GM10248 (cell line): ENCODE results near the gene CASP10.
"Not testable (repeated sequence)": the region's sequence is repeated elsewhere in the genome, so short reads cannot be mapped to it uniquely, and the experiment has no call there.

Experiments
- CTCF ChIA-PET: fragments of 300-600 bp; sonication (Branson Sonifier 250); formaldehyde crosslinking; extraction: SDS; loops from one replicate; lab custom pipeline; 2021; ENCODE audit warnings: antibody characterized with exemption; lab: Yijun Ruan, JAX
- POLR2A ChIA-PET: fragments of 350-650 bp; sonication (Branson Sonifier 250); formaldehyde crosslinking; extraction: SDS; loops from one replicate; lab custom pipeline; 2020; ENCODE audit warnings: antibody characterized with exemption; lab: Yijun Ruan, JAX
- DNase-seq: peaks from one replicate; pipeline ENCODE4 v3.0.0; 2012; ENCODE audit errors: extremely low spot score
- CTCF ChIP-seq: IDR thresholded peaks from 2 replicates; pipeline ENCODE4 v1.5.1; 2012; ENCODE audit warnings: mild to moderate bottlenecking, low read depth; ENCODE audit errors: extremely low read depth, missing control alignments, control extremely low read depth

CASP10 gene

GRCh38 chr2:201156640-201157039, 26.3 kb upstream of the CASP10 start:
- ChIA-PET CTCF (interaction anchor here (1.7 to 5.1 kb wide), 4 partner anchors 10 to 251 kb away, joined by 7 to 54 read pairs (median 15); no protein-coding TSS in a partner anchor), POLR2A (no interaction called here)
- no peak for TF ChIP-seq CTCF
- DNase-seq: no peak

GRCh38 chr2:201157694-201158093, 25.2 kb upstream of the CASP10 start:
- CTCF ChIA-PET: interaction anchor here (0.7 to 5.1 kb wide), 36 partner anchors 10 to 342 kb away, joined by 3 to 54 read pairs (median 4); partner anchors contain the start of genes CASP10, NDUFB3 and ORC2
- TF ChIP-seq CTCF: no peak
- no peak for DNase-seq
- POLR2A ChIA-PET: interaction anchor here (0.9 to 1.4 kb wide), 5 partner anchors 24 to 43 kb away, joined by 3 to 5 read pairs (median 3); partner anchors contain the start of gene CFLAR

- POLR2A ChIA-PET: interaction anchor here (0.9 to 1.4 kb wide), 5 partner anchors 25 to 44 kb away, joined by 3 to 5 read pairs (median 3); partner anchors contain the start of gene CFLAR
- DNase-seq: peak; percentile 63
- TF ChIP-seq CTCF: peak; percentile 54
- CTCF ChIA-PET: interaction anchor here (0.7 to 5.1 kb wide), 38 partner anchors 9 to 342 kb away, joined by 3 to 54 read pairs (median 4); partner anchors contain the start of genes CASP10, NDUFB3 and ORC2
These were observed 24.6 kb upstream of the CASP10 start for GRCh38 chr2:201158111-201158929.

GRCh38 chr2:201164166-201164565, 18.8 kb upstream of the CASP10 start:
- CTCF ChIA-PET: interaction anchor here (1.4 kb wide), 1 partner anchor 13 kb away, joined by 4 read pairs; no protein-coding TSS in a partner anchor
- POLR2A ChIA-PET: no interaction called here
- no peak for DNase-seq
- TF ChIP-seq CTCF: no peak

- TF ChIP-seq CTCF: no peak
- POLR2A ChIA-PET: interaction anchor here (0.6 kb wide), 1 partner anchor 314 kb away, joined by 5 read pairs; no protein-coding TSS in a partner anchor
- no peak for DNase-seq
- CTCF ChIA-PET: interaction anchor here (1.1 to 1.7 kb wide), 4 partner anchors 9 to 205 kb away, joined by 3 to 8 read pairs (median 6); no protein-coding TSS in a partner anchor
These were observed 15.4 kb upstream of the CASP10 start for GRCh38 chr2:201167546-201167945.

GRCh38 chr2:201168496-201168895, 14.4 kb upstream of the CASP10 start:
- POLR2A ChIA-PET, DNase-seq: not testable (repeated sequence)
- CTCF ChIA-PET: interaction anchor here (0.9 to 1.3 kb wide), 2 partner anchors 9 to 10 kb away, joined by 6 to 7 read pairs; no protein-coding TSS in a partner anchor
